Endothelial cell of umbilical vein (primary cell): Measurements from ENCODE around the gene PCDHA8.
"Not testable (repeated sequence)": the region's sequence is repeated elsewhere in the genome, so short reads cannot be mapped to it uniquely, and the experiment has no call there.

Experiments used
- CTCF ChIP-seq, 2 donors: IDR thresholded peaks; 1 replicate in 1 of 2; 2 replicates in 1 of 2; pipeline ENCODE4 v1.5.1; 2011; ENCODE audit warnings: low read length in 2 of 2, mild to moderate bottlenecking in 2 of 2, moderate library complexity in 2 of 2, control low read depth in 1 of 2, inconsistent platforms in 1 of 2, low read depth in 1 of 2; ENCODE audit not compliant: insufficient read depth in 1 of 2; ENCODE audit errors: extremely low read depth in 1 of 2
- EZH2 ChIP-seq: IDR thresholded peaks from 2 replicates; pipeline ENCODE4 v1.6.1; 2012; ENCODE audit warnings: borderline replicate concordance, low read depth, mild to moderate bottlenecking, moderate library complexity, low read length, inconsistent platforms; ENCODE audit not compliant: severe bottlenecking
- FOS ChIP-seq: IDR thresholded peaks from 2 replicates; pipeline ENCODE4 v1.6.1; 2011; ENCODE audit warnings: mild to moderate bottlenecking, low read length, moderate library complexity, borderline replicate concordance; ENCODE audit not compliant: insufficient read depth
- JUN ChIP-seq: IDR thresholded peaks from 2 replicates; pipeline ENCODE4 v1.6.1; 2011; ENCODE audit warnings: borderline replicate concordance, low read depth; ENCODE audit not compliant: insufficient read length, insufficient read depth
- MAX ChIP-seq: IDR thresholded peaks from 2 replicates; pipeline ENCODE4 v1.6.1; 2011; ENCODE audit not compliant: insufficient read depth, insufficient read length
- MYC ChIP-seq: IDR thresholded peaks from one replicate; pipeline ENCODE4 v1.6.1; 2011; ENCODE audit warnings: mild to moderate bottlenecking, low read depth, low read length
- POLR2A ChIP-seq: IDR thresholded peaks from 2 replicates; pipeline ENCODE4 v1.6.1; 2012; ENCODE audit warnings: low read depth, mild to moderate bottlenecking, control low read depth, low read length
- POLR2AphosphoS5 ChIP-seq: IDR thresholded peaks from 2 replicates; pipeline ENCODE4 v1.6.1; 2012; ENCODE audit warnings: low read depth, mild to moderate bottlenecking, control low read depth, low read length, moderate library complexity; ENCODE audit not compliant: insufficient read depth

- TF ChIP-seq CTCF (IDR thresholded peaks at IDR 0.05; ENCODE audit: extremely low read depth in 1 of 2, insufficient read depth in 1 of 2, low read depth in 1 of 2, low read length in 2 of 2); EZH2; JUN; FOS; POLR2AphosphoS5; MAX; POLR2A; MYC: not testable (repeated sequence)
These were observed 11.2 kb upstream of the PCDHA8 start for GRCh38 chr5:140829511-140830501.
